GM23338 (cell line): ENCODE measurements around the gene AR. TPM values are rescaled to one million over a fixed set of nuclear protein-coding genes. Genes with fewer than 3 reads are reported as not detected.

Experiments
- ATAC-seq: fragments of 200-7000 bp; cut with Tn5 transposase; 3 replicates; pipeline ENCODE4 v1.9.1; 2020
- DNase-seq: peaks from one replicate; pipeline ENCODE4 v3.0.0-alpha.2; 2015; ENCODE audit warnings: low spot score
- H2AFZ ChIP-seq: fragments of 200-600 bp; sonication (generic); 2 replicates; pipeline ENCODE4 v1.8.0; 2016; ENCODE audit warnings: antibody characterized with exemption, mild to moderate bottlenecking, moderate library complexity
- H3F3A ChIP-seq: fragments of 200-600 bp; sonication (generic); replicated peaks from 2 replicates; pipeline ENCODE4 v1.8.0; 2017; ENCODE audit warnings: antibody characterized with exemption, mixed run types, low read depth
- H3K27ac ChIP-seq: fragments of 200-600 bp; sonication (generic); 2 replicates; pipeline ENCODE4 v1.6.1; 2016; ENCODE audit warnings: low read depth
- H3K27me3 ChIP-seq: fragments of 200-600 bp; sonication (generic); 2 replicates; pipeline ENCODE4 v1.8.0; 2016; ENCODE audit warnings: mild to moderate bottlenecking, mixed run types, moderate library complexity; ENCODE audit not compliant: insufficient read depth
- H3K36me3 ChIP-seq: fragments of 200-600 bp; sonication (generic); 2 replicates; pipeline ENCODE4 v1.8.0; 2016; ENCODE audit warnings: mild to moderate bottlenecking; ENCODE audit not compliant: insufficient read depth
- H3K4me1 ChIP-seq: fragments of 200-600 bp; sonication (generic); 2 replicates; pipeline ENCODE4 v1.8.0; 2016; ENCODE audit warnings: mild to moderate bottlenecking, moderate library complexity; ENCODE audit not compliant: insufficient read depth
- H3K4me2 ChIP-seq: fragments of 200-600 bp; sonication (generic); 2 replicates; pipeline ENCODE4 v1.7.1; 2017; ENCODE audit warnings: mixed run types
- H3K4me3 ChIP-seq: fragments of 200-600 bp; sonication (generic); 2 replicates; pipeline ENCODE4 v1.6.1; 2016; ENCODE audit warnings: mixed run types
- H3K79me2 ChIP-seq: fragments of 200-600 bp; sonication (generic); replicated peaks from 2 replicates; pipeline ENCODE4 v1.8.0; 2017; ENCODE audit warnings: mild to moderate bottlenecking; ENCODE audit not compliant: insufficient read depth
- H3K9me2 ChIP-seq: fragments of 200-600 bp; sonication (generic); 2 replicates; pipeline ENCODE4 v1.8.0; 2017; ENCODE audit not compliant: insufficient read depth
- H4K20me1 ChIP-seq: fragments of 200-600 bp; sonication (generic); replicated peaks from 2 replicates; pipeline ENCODE4 v1.8.0; 2017; ENCODE audit warnings: mild to moderate bottlenecking; ENCODE audit not compliant: insufficient read depth
- H3K27ac Mint-ChIP-seq: 2 replicates; pipeline ENCODE4 v1.8.0; 2020; ENCODE audit warnings: inconsistent platforms, mild to moderate bottlenecking, moderate library complexity, mixed read lengths
- H3K27me3 Mint-ChIP-seq: 3 replicates; pipeline ENCODE4 v1.8.0; 2022; ENCODE audit warnings: low read depth, mild to moderate bottlenecking, moderate library complexity, mixed read lengths, inconsistent platforms; ENCODE audit not compliant: insufficient read depth, poor library complexity
- H3K36me3 Mint-ChIP-seq: 3 replicates; pipeline ENCODE4 v1.8.0; 2021; ENCODE audit warnings: low read depth, mild to moderate bottlenecking, inconsistent platforms, moderate library complexity, mixed read lengths
- H3K4me1 Mint-ChIP-seq: 3 replicates; pipeline ENCODE4 v1.8.0; 2020; ENCODE audit warnings: mild to moderate bottlenecking, inconsistent platforms, mixed read lengths
- H3K4me3 Mint-ChIP-seq: 3 replicates; pipeline ENCODE4 v1.8.0; 2021; ENCODE audit warnings: moderate library complexity, mild to moderate bottlenecking, inconsistent platforms, mixed read lengths
- H3K9me3 Mint-ChIP-seq: 3 replicates; pipeline ENCODE4 v1.8.0; 2020; ENCODE audit warnings: moderate library complexity, mild to moderate bottlenecking, inconsistent platforms, mixed read lengths
- CREB1 ChIP-seq: fragments of 250-450 bp; sonication (Bioruptor Pico); IDR thresholded peaks from 2 replicates; pipeline ENCODE4 v1.5.0; 2020; ENCODE audit warnings: low read depth, mild to moderate bottlenecking, moderate library complexity
- ETS1 ChIP-seq: IDR thresholded peaks from 2 replicates; pipeline ENCODE4 v1.6.1; 2016; ENCODE audit warnings: antibody characterized with exemption
- EZH2 ChIP-seq: fragments of 200-600 bp; sonication (generic); IDR thresholded peaks from one replicate; pipeline ENCODE4 v1.8.0; 2017; ENCODE audit warnings: antibody characterized with exemption, mild to moderate bottlenecking, low read depth; ENCODE audit not compliant: unreplicated experiment
- EZH2phosphoT487 ChIP-seq: fragments of 200-600 bp; sonication (generic); IDR thresholded peaks from one replicate; pipeline ENCODE4 v1.8.1; 2018; ENCODE audit warnings: antibody characterized with exemption; ENCODE audit not compliant: unreplicated experiment
- JUNB ChIP-seq: IDR thresholded peaks from one replicate; pipeline ENCODE4 v1.6.1; 2016; ENCODE audit warnings: antibody characterized with exemption; ENCODE audit not compliant: unreplicated experiment
- NANOG ChIP-seq: IDR thresholded peaks from 2 replicates; pipeline ENCODE4 v1.6.1; 2016; ENCODE audit warnings: antibody characterized with exemption, borderline replicate concordance
- POLR2AphosphoS5 ChIP-seq: IDR thresholded peaks from 2 replicates; pipeline ENCODE4 v1.6.1; 2016; ENCODE audit warnings: antibody characterized with exemption, low read depth
- STAT1 ChIP-seq: IDR thresholded peaks from one replicate; pipeline ENCODE4 v1.6.1; 2016; ENCODE audit warnings: antibody characterized with exemption; ENCODE audit not compliant: unreplicated experiment
- ZNF114 ChIP-seq: fragments of 250-450 bp; sonication (Bioruptor Pico); IDR thresholded peaks from 2 replicates; pipeline ENCODE4 v1.5.0; 2020; ENCODE audit warnings: mild to moderate bottlenecking, moderate library complexity
- ZNF331 ChIP-seq: fragments of 250-450 bp; sonication (Bioruptor Pico); IDR thresholded peaks from 2 replicates; pipeline ENCODE4 v1.5.0; 2020; ENCODE audit warnings: low read depth, mild to moderate bottlenecking, moderate library complexity
- ZNF462 ChIP-seq: fragments of 250-450 bp; sonication (Bioruptor Pico); IDR thresholded peaks from 2 replicates; pipeline ENCODE4 v1.5.0; 2020; ENCODE audit warnings: mild to moderate bottlenecking, moderate library complexity
- polyA plus RNA-seq: library from polyadenylated mRNA; unstranded; fragments of >200 nt; fragmentation: Nextera tagmentation; extraction: Ambion mirVana; gene quantifications from 2 replicates; pipeline ENCODE4 v1.2.1, GENCODE V29; 2016
- total RNA-seq: library from RNA; depleted of rRNA; stranded (reverse); fragments of >200 nt; shearing (Covaris generic); gene quantifications from 2 replicates; pipeline ENCODE4 v1.2.3, GENCODE V29; 2014
- TF ChIP-seq, protein P1 (sequence below): IDR thresholded peaks from one replicate; pipeline ENCODE4 v1.6.1; 2018; ENCODE audit warnings: antibody characterized with exemption; ENCODE audit not compliant: unreplicated experiment
- TF ChIP-seq, protein P2 (sequence below), 2 experiments: fragments of 200-600 bp in 1 of 2; sonication (generic) in 1 of 2; conservative IDR thresholded peaks; 2 replicates each; pipeline versions ENCODE4 v1.5.1 to v1.6.1; 2016 to 2017; ENCODE audit warnings: antibody characterized with exemption in 2 of 2, low read depth in 2 of 2, mild to moderate bottlenecking in 2 of 2, moderate library complexity in 1 of 2

Gene AR
- total and polyA plus RNA-seq, 2 experiments from 2014 or later = 11.2 to 13.3 TPM

DNA sequence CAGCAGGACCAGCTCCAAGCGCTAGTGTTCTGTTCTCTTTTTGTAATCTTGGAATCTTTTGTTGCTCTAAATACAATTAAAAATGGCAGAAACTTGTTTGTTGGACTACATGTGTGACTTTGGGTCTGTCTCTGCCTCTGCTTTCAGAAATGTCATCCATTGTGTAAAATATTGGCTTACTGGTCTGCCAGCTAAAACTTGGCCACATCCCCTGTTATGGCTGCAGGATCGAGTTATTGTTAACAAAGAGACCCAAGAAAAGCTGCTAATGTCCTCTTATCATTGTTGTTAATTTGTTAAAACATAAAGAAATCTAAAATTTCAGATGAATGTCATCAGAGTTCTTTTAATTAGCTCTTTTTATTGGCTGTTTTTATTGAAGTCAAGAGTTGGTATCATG is 186.5 kb downstream of the AR start:
- no peaks in the 10 kb centered on the region; the same call in 2 of the 3 replicates for H3K9me3 Mint-ChIP-seq
- Histone ChIP-seq H3K79me2 (no peaks in the 10 kb centered on the region), H3K27me3 (no peaks in the 10 kb centered on the region), H3F3A (no peaks in the 10 kb centered on the region), H3K9me2 (no peaks in the 10 kb centered on the region), H2AFZ (no peak overlapping the region), H3K4me1 (no peaks in the 10 kb centered on the region), H3K4me2 (no peak overlapping the region), H4K20me1 (no peaks in the 10 kb centered on the region), H3K4me3 (no peak overlapping the region), H3K36me3 (no peaks in the 10 kb centered on the region), H3K27ac (no peak overlapping the region)
- no peaks in the 10 kb centered on the region for H3K4me1 Mint-ChIP-seq
- no peak for TF ChIP-seq NANOG
- no peak for TF ChIP-seq ETS1
- TF ChIP-seq ZNF462 (CRISPR knock-in tag) = no peak
- no peak for TF ChIP-seq POLR2AphosphoS5
- no peak for TF ChIP-seq EZH2
- no peak for TF ChIP-seq ZNF114 (CRISPR knock-in tag)
- TF ChIP-seq, protein P1, sequence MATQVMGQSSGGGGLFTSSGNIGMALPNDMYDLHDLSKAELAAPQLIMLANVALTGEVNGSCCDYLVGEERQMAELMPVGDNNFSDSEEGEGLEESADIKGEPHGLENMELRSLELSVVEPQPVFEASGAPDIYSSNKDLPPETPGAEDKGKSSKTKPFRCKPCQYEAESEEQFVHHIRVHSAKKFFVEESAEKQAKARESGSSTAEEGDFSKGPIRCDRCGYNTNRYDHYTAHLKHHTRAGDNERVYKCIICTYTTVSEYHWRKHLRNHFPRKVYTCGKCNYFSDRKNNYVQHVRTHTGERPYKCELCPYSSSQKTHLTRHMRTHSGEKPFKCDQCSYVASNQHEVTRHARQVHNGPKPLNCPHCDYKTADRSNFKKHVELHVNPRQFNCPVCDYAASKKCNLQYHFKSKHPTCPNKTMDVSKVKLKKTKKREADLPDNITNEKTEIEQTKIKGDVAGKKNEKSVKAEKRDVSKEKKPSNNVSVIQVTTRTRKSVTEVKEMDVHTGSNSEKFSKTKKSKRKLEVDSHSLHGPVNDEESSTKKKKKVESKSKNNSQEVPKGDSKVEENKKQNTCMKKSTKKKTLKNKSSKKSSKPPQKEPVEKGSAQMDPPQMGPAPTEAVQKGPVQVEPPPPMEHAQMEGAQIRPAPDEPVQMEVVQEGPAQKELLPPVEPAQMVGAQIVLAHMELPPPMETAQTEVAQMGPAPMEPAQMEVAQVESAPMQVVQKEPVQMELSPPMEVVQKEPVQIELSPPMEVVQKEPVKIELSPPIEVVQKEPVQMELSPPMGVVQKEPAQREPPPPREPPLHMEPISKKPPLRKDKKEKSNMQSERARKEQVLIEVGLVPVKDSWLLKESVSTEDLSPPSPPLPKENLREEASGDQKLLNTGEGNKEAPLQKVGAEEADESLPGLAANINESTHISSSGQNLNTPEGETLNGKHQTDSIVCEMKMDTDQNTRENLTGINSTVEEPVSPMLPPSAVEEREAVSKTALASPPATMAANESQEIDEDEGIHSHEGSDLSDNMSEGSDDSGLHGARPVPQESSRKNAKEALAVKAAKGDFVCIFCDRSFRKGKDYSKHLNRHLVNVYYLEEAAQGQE = no peak
- no peak for TF ChIP-seq ZNF331
- no peak for TF ChIP-seq JUNB
- TF ChIP-seq EZH2phosphoT487 = no peak
- no peak for TF ChIP-seq CREB1 (CRISPR knock-in tag)
- TF ChIP-seq, protein P2, sequence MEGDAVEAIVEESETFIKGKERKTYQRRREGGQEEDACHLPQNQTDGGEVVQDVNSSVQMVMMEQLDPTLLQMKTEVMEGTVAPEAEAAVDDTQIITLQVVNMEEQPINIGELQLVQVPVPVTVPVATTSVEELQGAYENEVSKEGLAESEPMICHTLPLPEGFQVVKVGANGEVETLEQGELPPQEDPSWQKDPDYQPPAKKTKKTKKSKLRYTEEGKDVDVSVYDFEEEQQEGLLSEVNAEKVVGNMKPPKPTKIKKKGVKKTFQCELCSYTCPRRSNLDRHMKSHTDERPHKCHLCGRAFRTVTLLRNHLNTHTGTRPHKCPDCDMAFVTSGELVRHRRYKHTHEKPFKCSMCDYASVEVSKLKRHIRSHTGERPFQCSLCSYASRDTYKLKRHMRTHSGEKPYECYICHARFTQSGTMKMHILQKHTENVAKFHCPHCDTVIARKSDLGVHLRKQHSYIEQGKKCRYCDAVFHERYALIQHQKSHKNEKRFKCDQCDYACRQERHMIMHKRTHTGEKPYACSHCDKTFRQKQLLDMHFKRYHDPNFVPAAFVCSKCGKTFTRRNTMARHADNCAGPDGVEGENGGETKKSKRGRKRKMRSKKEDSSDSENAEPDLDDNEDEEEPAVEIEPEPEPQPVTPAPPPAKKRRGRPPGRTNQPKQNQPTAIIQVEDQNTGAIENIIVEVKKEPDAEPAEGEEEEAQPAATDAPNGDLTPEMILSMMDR (conservative IDR thresholded peaks at IDR 0.05; ENCODE audit: low read depth in 2 of 2) = no peak
- TF ChIP-seq STAT1 = no peak
- DNase-seq (no peak), ATAC-seq (no peak)
- H3K27me3 Mint-ChIP-seq = no peaks in the 10 kb centered on the region
- no peak overlapping the region for H3K27ac Mint-ChIP-seq
- peaks cover 14% of the 10 kb centered on the region; the same call in 2 of the 3 replicates for H3K36me3 Mint-ChIP-seq
- H3K4me3 Mint-ChIP-seq = no peak overlapping the region
